Measurements from ENCODE around the gene SYNJ2.

SYNJ2 gene

GRCh38 chr6:158015188-158015506, 33.5 kb downstream of the SYNJ2 start:
- DNase-seq, result no peak

GRCh38 chr6:158016571-158017383, 35.1 kb downstream of the SYNJ2 start:
- DNase-seq, result no peak

- DNase-seq, result no peak
Measured at GRCh38 chr6:158017621-158018040, 36.0 kb downstream of the SYNJ2 start.

GRCh38 chr6:158018041-158018771, 36.5 kb downstream of the SYNJ2 start:
- no peak for DNase-seq

GRCh38 chr6:158018851-158019361, 37.2 kb downstream of the SYNJ2 start:
- no peak for DNase-seq

- DNase-seq, result no peak
Measured at GRCh38 chr6:158019416-158019815, 37.8 kb downstream of the SYNJ2 start.

- no peak for DNase-seq
Measured at GRCh38 chr6:158020272-158020711, 38.6 kb downstream of the SYNJ2 start.

GRCh38 chr6:158020811-158021210, 39.1 kb downstream of the SYNJ2 start:
- DNase-seq, result no peak

GRCh38 chr6:158021376-158021775, 39.7 kb downstream of the SYNJ2 start:
- no peak for DNase-seq

- no peak for DNase-seq
Measured at GRCh38 chr6:158021814-158022748, 40.4 kb downstream of the SYNJ2 start.

- no peak for DNase-seq
Measured at GRCh38 chr6:158022749-158023596, 41.3 kb downstream of the SYNJ2 start.

- no peak for DNase-seq
Measured at GRCh38 chr6:158023597-158023939, 41.9 kb downstream of the SYNJ2 start.

- no peak for DNase-seq
Measured at GRCh38 chr6:158024566-158025297, 43.1 kb downstream of the SYNJ2 start.

GRCh38 chr6:158026054-158026900, 44.6 kb downstream of the SYNJ2 start:
- peak; percentile 76 for DNase-seq

GRCh38 chr6:158026901-158027589, 45.4 kb downstream of the SYNJ2 start:
- no peak for DNase-seq

GRCh38 chr6:158027590-158028285, 46.1 kb downstream of the SYNJ2 start:
- no peak for DNase-seq

- DNase-seq, result no peak
Measured at GRCh38 chr6:158028421-158028820, 46.8 kb downstream of the SYNJ2 start.

- DNase-seq, result no peak
Measured at GRCh38 chr6:158028876-158029275, 47.2 kb downstream of the SYNJ2 start.

GRCh38 chr6:158029668-158030230, 48.1 kb downstream of the SYNJ2 start:
- DNase-seq, result no peak
